22Rv1 (cell line): ENCODE measurements around the gene XKR8.

Experiments used
- ZFX ChIP-seq: fragments of 450-650 bp; IDR thresholded peaks from 2 replicates; pipeline ENCODE4 v1.6.1; 2017; ENCODE audit warnings: antibody characterized with exemption, borderline replicate concordance
- TF ChIP-seq, protein P1 (sequence below): fragments of 450-650 bp; IDR thresholded peaks from 2 replicates; pipeline ENCODE4 v1.5.1; 2017; ENCODE audit warnings: mild to moderate bottlenecking

GRCh38 chr1:27951396-27951795 is 8.4 kb upstream of the XKR8 start:
- TF ChIP-seq, protein P1, sequence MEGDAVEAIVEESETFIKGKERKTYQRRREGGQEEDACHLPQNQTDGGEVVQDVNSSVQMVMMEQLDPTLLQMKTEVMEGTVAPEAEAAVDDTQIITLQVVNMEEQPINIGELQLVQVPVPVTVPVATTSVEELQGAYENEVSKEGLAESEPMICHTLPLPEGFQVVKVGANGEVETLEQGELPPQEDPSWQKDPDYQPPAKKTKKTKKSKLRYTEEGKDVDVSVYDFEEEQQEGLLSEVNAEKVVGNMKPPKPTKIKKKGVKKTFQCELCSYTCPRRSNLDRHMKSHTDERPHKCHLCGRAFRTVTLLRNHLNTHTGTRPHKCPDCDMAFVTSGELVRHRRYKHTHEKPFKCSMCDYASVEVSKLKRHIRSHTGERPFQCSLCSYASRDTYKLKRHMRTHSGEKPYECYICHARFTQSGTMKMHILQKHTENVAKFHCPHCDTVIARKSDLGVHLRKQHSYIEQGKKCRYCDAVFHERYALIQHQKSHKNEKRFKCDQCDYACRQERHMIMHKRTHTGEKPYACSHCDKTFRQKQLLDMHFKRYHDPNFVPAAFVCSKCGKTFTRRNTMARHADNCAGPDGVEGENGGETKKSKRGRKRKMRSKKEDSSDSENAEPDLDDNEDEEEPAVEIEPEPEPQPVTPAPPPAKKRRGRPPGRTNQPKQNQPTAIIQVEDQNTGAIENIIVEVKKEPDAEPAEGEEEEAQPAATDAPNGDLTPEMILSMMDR = no peak
- no peak for TF ChIP-seq ZFX
